Activated CD4-positive, alpha-beta T cell treated with anti-CD3 and anti-CD28 coated beads, Interleukin-2, amount 50 U/mL, for 16 hours (primary cell): Measurements from ENCODE around the gene ADAM30.
"Not testable (repeated sequence)": the region's sequence is repeated elsewhere in the genome, so short reads cannot be mapped to it uniquely, and the experiment has no call there.

ENCODE experiments used
- DNase-seq: peaks from one replicate; pipeline ENCODE4 v3.0.0-alpha.2; 2020

ADAM30 gene

GRCh38 chr1:119873135-119874015 is 22.9 kb downstream of the ADAM30 start:
- no peak for DNase-seq

- no peak for DNase-seq
Observed at GRCh38 chr1:119871881-119872280, 24.4 kb downstream of the ADAM30 start.

GRCh38 chr1:119870917-119871596 is 25.3 kb downstream of the ADAM30 start:
- DNase-seq, result peak; percentile 67

GRCh38 chr1:119869995-119870394 is 26.3 kb downstream of the ADAM30 start:
- no peak for DNase-seq

- DNase-seq, result no peak
Observed at GRCh38 chr1:119868176-119868575, 28.1 kb downstream of the ADAM30 start.

GRCh38 chr1:119866451-119866850 is 29.9 kb downstream of the ADAM30 start:
- DNase-seq, result no peak

GRCh38 chr1:119865627-119866026 is 30.7 kb downstream of the ADAM30 start:
- no peak for DNase-seq

GRCh38 chr1:119862276-119862675 is 34.0 kb downstream of the ADAM30 start:
- no peak for DNase-seq

- DNase-seq, result no peak
Observed at GRCh38 chr1:119861547-119861946, 34.8 kb downstream of the ADAM30 start.

- DNase-seq, result peak; percentile 51
Observed at GRCh38 chr1:119859647-119860046, 36.7 kb downstream of the ADAM30 start.

- not testable (repeated sequence) for DNase-seq
Observed at GRCh38 chr1:119858556-119859214, 37.6 kb downstream of the ADAM30 start.

- no peak for DNase-seq
Observed at GRCh38 chr1:119858126-119858525, 38.2 kb downstream of the ADAM30 start.

GRCh38 chr1:119853155-119853554 is 43.2 kb downstream of the ADAM30 start:
- no peak for DNase-seq

- DNase-seq, result not testable (repeated sequence)
Observed at GRCh38 chr1:119844206-119844605, 52.1 kb downstream of the ADAM30 start.
